K562 (cell line): ENCODE results near the gene GANAB. TPM values are rescaled to one million over a fixed set of nuclear protein-coding genes. Genes with fewer than 3 reads are reported as not detected.

ENCODE experiments used
- CEBPG ChIP-seq, 3 experiments: fragments of 200-800 bp in 1 of 3; sonication (Bioruptor generic) in 1 of 3; sonication (generic) in 1 of 3; formaldehyde crosslinking in 1 of 3; IDR thresholded peaks in 2 of 3; conservative IDR thresholded peaks in 1 of 3; 2 replicates each; pipeline versions ENCODE4 v1.6.1 to v1.8.0; 2016 to 2022; ENCODE audit warnings: missing compliant biosample characterization in 2 of 3, missing genetic modification characterization in 2 of 3, mild to moderate bottlenecking in 1 of 3, missing genetic modification reagents in 1 of 3
- E2F8 ChIP-seq: fragments of 450-650 bp; IDR thresholded peaks from 2 replicates; pipeline ENCODE4 v1.7.1; 2018; ENCODE audit warnings: mild to moderate bottlenecking, low read depth; ENCODE audit not compliant: partially characterized antibody
- JUND ChIP-seq, 2 experiments: IDR thresholded peaks; 2 replicates in 1 of 2; 3 replicates in 1 of 2; pipeline ENCODE4 v1.6.1; 2011; ENCODE audit warnings: borderline replicate concordance in 2 of 2, low read depth in 2 of 2, low read length in 2 of 2, improper control_type of control experiment in 1 of 2, missing biosample characterization in 1 of 2, missing genetic modification characterization in 1 of 2, missing genetic modification reagents in 1 of 2
- PCBP1 ChIP-seq: fragments of 200-400 bp; formaldehyde crosslinking; IDR thresholded peaks from 2 replicates; pipeline ENCODE4 v1.6.1; 2018; ENCODE audit warnings: mild to moderate bottlenecking, low read depth, low read length; ENCODE audit not compliant: poor library complexity, severe bottlenecking
- PHB ChIP-seq: fragments of 250-450 bp; sonication (Bioruptor Pico); IDR thresholded peaks from 2 replicates; pipeline ENCODE4 v1.5.0; 2021
- PRDM10 ChIP-seq: fragments of 450-650 bp; IDR thresholded peaks from 2 replicates; pipeline ENCODE4 v1.6.1; 2018; ENCODE audit not compliant: partially characterized antibody
- SIN3B ChIP-seq: fragments of 450-650 bp; IDR thresholded peaks from 2 replicates; pipeline ENCODE4 v1.6.1; 2017; ENCODE audit warnings: low read depth, mild to moderate bottlenecking, moderate library complexity
- STAG1 ChIP-seq: sonication (generic); formaldehyde crosslinking; IDR thresholded peaks from 2 replicates; pipeline ENCODE4 v1.5.0; 2020; ENCODE audit warnings: missing genetic modification reagents, borderline replicate concordance
- TAF9B ChIP-seq: fragments of 450-650 bp; IDR thresholded peaks from 2 replicates; pipeline ENCODE4 v1.6.1; 2018; ENCODE audit warnings: mild to moderate bottlenecking; ENCODE audit not compliant: partially characterized antibody
- TBL1XR1 ChIP-seq, 2 experiments: IDR thresholded peaks; 2 replicates each; pipeline ENCODE4 v1.6.1; 2012; ENCODE audit warnings: improper control_type of control experiment in 2 of 2, low read length in 2 of 2, mild to moderate bottlenecking in 1 of 2
- ZNF23 ChIP-seq: fragments of 250-450 bp; sonication (Bioruptor Pico); IDR thresholded peaks from 2 replicates; pipeline ENCODE4 v1.4.0; 2020; ENCODE audit warnings: mild to moderate bottlenecking
- ZNF398 ChIP-seq: fragments of 250-450 bp; sonication (Bioruptor Pico); IDR thresholded peaks from 2 replicates; pipeline ENCODE4 v1.8.0; 2021; ENCODE audit warnings: moderate library complexity, mild to moderate bottlenecking, inconsistent platforms
- ZNF76 ChIP-seq: fragments of 250-450 bp; sonication (Bioruptor Pico); IDR thresholded peaks from 2 replicates; pipeline ENCODE4 v1.4.0; 2020; ENCODE audit warnings: mild to moderate bottlenecking, moderate library complexity, borderline replicate concordance
- polyA plus RNA-seq, 8 experiments: library from polyadenylated mRNA; depleted of rRNA in 4 of 8; stranded (reverse) in 5 of 8; unstranded in 3 of 8; fragments of >200 nt; fragmentation: Nextera tagmentation in 2 of 8; fragmentation: Illumina TruSeq in 1 of 8; extraction: Ambion mirVana in 2 of 8; extraction: Trizol in 1 of 8; gene quantifications; 2 replicates each; pipeline versions ENCODE4 v1.2.1 to v1.2.3, GENCODE V29; 2011 to 2014; ENCODE audit warnings: inconsistent platforms in 1 of 8, missing spikeins in 1 of 8
- total RNA-seq, 7 experiments: library from RNA; depleted of rRNA in 6 of 7; stranded (reverse); fragments of >200 nt in 6 of 7; fragmentation: Illumina TruSeq in 2 of 7; extraction: Trizol in 2 of 7; gene quantifications; 2 replicates each; pipeline versions ENCODE4 v1.2.1 to v1.2.3, GENCODE V29; 2011 to 2021; ENCODE audit warnings: low replicate concordance in 1 of 7
- TF ChIP-seq, protein P1 (sequence below): IDR thresholded peaks from 2 replicates; pipeline ENCODE4 v1.6.1; 2014; ENCODE audit warnings: antibody characterized with exemption

GANAB gene
- total and polyA plus RNA-seq, 9 of the 15 experiments (the other 6 are each of a cell fraction or from before 2014, with no cell fraction given), result 6.5 to 284 (median 161) TPM

GRCh38 chr11:62678770-62679696 lies 32.6 kb upstream of the GANAB start, which contains the start of gene UBXN1 (continued):
- TF ChIP-seq E2F8 (peak; percentile 80), TAF9B (peak; percentile 58), JUND (IDR thresholded peaks at IDR 0.05; ENCODE audit: borderline replicate concordance, low read depth, low read length) (0 out of 2 replicates have a peak, but pooled peaks have one; percentile 30), JUND (tag; IDR thresholded peaks at IDR 0.05; ENCODE audit: borderline replicate concordance, low read depth, low read length) (no peak; the same call in 2 of the 3 replicates), CEBPG (CRISPR knock-in tag; IDR thresholded peaks at IDR 0.05) (no peak), CEBPG (tag; conservative IDR thresholded peaks at IDR 0.05 in 1 of 2, IDR thresholded peaks at IDR 0.05 in 1 of 2) (0 out of 4 replicates have a peak, but pooled peaks of 1 of the 2 experiments have one; percentile 21), PCBP1 (no peak), TBL1XR1 (IDR thresholded peaks at IDR 0.05; ENCODE audit: low read length in 2 of 2) (0 out of 4 replicates have a peak, but pooled peaks of 1 of the 2 experiments have one; percentile 30), PHB (CRISPR knock-in tag) (no peak), PRDM10 (peak; percentile 33), ZNF76 (CRISPR knock-in tag) (no peak), STAG1 (CRISPR knock-in tag) (no peak), SIN3B (peak; percentile 90; the same call in 1 of the 2 replicates), ZNF398 (CRISPR knock-in tag) (no peak), ZNF23 (CRISPR knock-in tag) (no peak)
- TF ChIP-seq, protein P1, sequence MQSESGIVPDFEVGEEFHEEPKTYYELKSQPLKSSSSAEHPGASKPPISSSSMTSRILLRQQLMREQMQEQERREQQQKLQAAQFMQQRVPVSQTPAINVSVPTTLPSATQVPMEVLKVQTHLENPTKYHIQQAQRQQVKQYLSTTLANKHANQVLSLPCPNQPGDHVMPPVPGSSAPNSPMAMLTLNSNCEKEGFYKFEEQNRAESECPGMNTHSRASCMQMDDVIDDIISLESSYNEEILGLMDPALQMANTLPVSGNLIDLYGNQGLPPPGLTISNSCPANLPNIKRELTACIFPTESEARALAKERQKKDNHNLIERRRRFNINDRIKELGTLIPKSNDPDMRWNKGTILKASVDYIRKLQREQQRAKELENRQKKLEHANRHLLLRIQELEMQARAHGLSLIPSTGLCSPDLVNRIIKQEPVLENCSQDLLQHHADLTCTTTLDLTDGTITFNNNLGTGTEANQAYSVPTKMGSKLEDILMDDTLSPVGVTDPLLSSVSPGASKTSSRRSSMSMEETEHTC, result peak; percentile 74; the same call in 1 of the 2 replicates
